Measurements from ENCODE around the gene KRTAP3-1.
A peak's percentile ranks its signal among the peaks of the same experiment; 100 is the strongest.

DNA sequence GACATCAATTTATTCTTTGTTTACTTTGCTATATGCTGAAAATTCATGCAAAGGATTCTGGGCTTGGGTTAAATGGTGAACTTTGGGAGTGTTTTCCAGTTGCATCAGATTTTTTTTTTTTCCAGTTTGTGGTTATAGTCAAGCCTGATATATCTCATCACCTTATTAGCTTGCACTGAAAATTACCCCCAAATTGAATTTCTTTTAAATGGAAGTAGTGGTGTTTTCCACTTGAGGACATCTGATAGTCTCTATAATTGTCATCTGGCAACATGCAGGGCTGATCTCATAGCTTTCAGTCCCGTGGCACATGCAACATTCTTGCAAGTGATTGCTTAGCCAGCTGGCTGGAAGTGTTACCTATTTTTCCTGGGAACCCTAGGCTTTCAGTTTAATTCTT, 4.7 kb upstream of the KRTAP3-1 start:
- TF ChIP-seq, protein P1, sequence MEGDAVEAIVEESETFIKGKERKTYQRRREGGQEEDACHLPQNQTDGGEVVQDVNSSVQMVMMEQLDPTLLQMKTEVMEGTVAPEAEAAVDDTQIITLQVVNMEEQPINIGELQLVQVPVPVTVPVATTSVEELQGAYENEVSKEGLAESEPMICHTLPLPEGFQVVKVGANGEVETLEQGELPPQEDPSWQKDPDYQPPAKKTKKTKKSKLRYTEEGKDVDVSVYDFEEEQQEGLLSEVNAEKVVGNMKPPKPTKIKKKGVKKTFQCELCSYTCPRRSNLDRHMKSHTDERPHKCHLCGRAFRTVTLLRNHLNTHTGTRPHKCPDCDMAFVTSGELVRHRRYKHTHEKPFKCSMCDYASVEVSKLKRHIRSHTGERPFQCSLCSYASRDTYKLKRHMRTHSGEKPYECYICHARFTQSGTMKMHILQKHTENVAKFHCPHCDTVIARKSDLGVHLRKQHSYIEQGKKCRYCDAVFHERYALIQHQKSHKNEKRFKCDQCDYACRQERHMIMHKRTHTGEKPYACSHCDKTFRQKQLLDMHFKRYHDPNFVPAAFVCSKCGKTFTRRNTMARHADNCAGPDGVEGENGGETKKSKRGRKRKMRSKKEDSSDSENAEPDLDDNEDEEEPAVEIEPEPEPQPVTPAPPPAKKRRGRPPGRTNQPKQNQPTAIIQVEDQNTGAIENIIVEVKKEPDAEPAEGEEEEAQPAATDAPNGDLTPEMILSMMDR (IDR thresholded peaks at IDR 0.05 in 2 of 3, conservative IDR thresholded peaks at IDR 0.05 in 1 of 3; ENCODE audit: borderline replicate concordance in 1 of 3, insufficient read depth in 1 of 3, low read depth in 2 of 3, low read length in 2 of 3), result no peak
- TF ChIP-seq EZH2 (IDR thresholded peaks at IDR 0.05) (no peak), EZH2phosphoT487 (IDR thresholded peaks at IDR 0.05; ENCODE audit: borderline replicate concordance) (no peak), YY1 (IDR thresholded peaks at IDR 0.05; ENCODE audit: extremely low read depth, insufficient replicate concordance, low read depth, low read length) (no peak), CEBPB (IDR thresholded peaks at IDR 0.05; ENCODE audit: low read depth) (0 out of 2 replicates have a peak, but pooled peaks have one; percentile 25), POLR2A (IDR thresholded peaks at IDR 0.05; ENCODE audit: borderline replicate concordance, extremely low read depth, insufficient read depth, insufficient read length) (no peak), RAD21 (IDR thresholded peaks at IDR 0.05; ENCODE audit: low read depth) (no peak), SRF (IDR thresholded peaks at IDR 0.05; ENCODE audit: low read depth) (no peak), CBX3 (IDR thresholded peaks at IDR 0.05; ENCODE audit: low read depth) (no peak)
- TF ChIP-seq, protein P2, sequence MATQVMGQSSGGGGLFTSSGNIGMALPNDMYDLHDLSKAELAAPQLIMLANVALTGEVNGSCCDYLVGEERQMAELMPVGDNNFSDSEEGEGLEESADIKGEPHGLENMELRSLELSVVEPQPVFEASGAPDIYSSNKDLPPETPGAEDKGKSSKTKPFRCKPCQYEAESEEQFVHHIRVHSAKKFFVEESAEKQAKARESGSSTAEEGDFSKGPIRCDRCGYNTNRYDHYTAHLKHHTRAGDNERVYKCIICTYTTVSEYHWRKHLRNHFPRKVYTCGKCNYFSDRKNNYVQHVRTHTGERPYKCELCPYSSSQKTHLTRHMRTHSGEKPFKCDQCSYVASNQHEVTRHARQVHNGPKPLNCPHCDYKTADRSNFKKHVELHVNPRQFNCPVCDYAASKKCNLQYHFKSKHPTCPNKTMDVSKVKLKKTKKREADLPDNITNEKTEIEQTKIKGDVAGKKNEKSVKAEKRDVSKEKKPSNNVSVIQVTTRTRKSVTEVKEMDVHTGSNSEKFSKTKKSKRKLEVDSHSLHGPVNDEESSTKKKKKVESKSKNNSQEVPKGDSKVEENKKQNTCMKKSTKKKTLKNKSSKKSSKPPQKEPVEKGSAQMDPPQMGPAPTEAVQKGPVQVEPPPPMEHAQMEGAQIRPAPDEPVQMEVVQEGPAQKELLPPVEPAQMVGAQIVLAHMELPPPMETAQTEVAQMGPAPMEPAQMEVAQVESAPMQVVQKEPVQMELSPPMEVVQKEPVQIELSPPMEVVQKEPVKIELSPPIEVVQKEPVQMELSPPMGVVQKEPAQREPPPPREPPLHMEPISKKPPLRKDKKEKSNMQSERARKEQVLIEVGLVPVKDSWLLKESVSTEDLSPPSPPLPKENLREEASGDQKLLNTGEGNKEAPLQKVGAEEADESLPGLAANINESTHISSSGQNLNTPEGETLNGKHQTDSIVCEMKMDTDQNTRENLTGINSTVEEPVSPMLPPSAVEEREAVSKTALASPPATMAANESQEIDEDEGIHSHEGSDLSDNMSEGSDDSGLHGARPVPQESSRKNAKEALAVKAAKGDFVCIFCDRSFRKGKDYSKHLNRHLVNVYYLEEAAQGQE (IDR thresholded peaks at IDR 0.05; ENCODE audit: low read depth), result no peak
- TF ChIP-seq, protein P3, sequence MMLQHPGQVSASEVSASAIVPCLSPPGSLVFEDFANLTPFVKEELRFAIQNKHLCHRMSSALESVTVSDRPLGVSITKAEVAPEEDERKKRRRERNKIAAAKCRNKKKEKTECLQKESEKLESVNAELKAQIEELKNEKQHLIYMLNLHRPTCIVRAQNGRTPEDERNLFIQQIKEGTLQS (IDR thresholded peaks at IDR 0.05), result no peak
- TF ChIP-seq, protein P4, sequence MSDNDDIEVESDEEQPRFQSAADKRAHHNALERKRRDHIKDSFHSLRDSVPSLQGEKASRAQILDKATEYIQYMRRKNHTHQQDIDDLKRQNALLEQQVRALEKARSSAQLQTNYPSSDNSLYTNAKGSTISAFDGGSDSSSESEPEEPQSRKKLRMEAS (IDR thresholded peaks at IDR 0.05), result no peak
- TF ChIP-seq, protein P5, sequence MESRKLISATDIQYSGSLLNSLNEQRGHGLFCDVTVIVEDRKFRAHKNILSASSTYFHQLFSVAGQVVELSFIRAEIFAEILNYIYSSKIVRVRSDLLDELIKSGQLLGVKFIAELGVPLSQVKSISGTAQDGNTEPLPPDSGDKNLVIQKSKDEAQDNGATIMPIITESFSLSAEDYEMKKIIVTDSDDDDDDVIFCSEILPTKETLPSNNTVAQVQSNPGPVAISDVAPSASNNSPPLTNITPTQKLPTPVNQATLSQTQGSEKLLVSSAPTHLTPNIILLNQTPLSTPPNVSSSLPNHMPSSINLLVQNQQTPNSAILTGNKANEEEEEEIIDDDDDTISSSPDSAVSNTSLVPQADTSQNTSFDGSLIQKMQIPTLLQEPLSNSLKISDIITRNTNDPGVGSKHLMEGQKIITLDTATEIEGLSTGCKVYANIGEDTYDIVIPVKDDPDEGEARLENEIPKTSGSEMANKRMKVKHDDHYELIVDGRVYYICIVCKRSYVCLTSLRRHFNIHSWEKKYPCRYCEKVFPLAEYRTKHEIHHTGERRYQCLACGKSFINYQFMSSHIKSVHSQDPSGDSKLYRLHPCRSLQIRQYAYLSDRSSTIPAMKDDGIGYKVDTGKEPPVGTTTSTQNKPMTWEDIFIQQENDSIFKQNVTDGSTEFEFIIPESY (IDR thresholded peaks at IDR 0.05; ENCODE audit: extremely low read depth, insufficient replicate concordance, low read length), result no peak
